IMR-90 (cell line): ENCODE results near the gene INKA1. TPM values are rescaled to one million over a fixed set of nuclear protein-coding genes. Genes with fewer than 3 reads are reported as not detected.

ENCODE experiments used
- ATAC-seq: fragments of 200-7000 bp; cut with Tn5 transposase; 2 replicates; pipeline ENCODE4 v1.9.1; 2020; ENCODE audit warnings: low read depth, mild to moderate bottlenecking, moderate library complexity
- BruUV-seq: library from RNA; stranded (reverse); fragments of 400-500 nt; replicated peaks from 2 replicates; lab custom pipeline; 2021; lab: Mats Ljungman, UMichigan
- CTCF ChIA-PET: fragments of 300-600 bp; formaldehyde crosslinking; extraction: SDS; loops from one replicate; lab custom pipeline; 2021; ENCODE audit warnings: antibody characterized with exemption; lab: Yijun Ruan, JAX
- POLR2A ChIA-PET: fragments of 300-600 bp; sonication (Branson Sonifier 250); formaldehyde crosslinking; loops from one replicate; lab custom pipeline; 2022; ENCODE audit warnings: antibody characterized with exemption; ENCODE audit not compliant: unreplicated experiment; lab: Charles Lee
- DNase-seq: peaks from one replicate; pipeline ENCODE4 v3.0.0; 2013
- H2AFZ ChIP-seq: replicated peaks from 2 replicates; pipeline ENCODE3; 2013; ENCODE audit warnings: low read length, mild to moderate bottlenecking; ENCODE audit not compliant: poor library complexity
- H2AK5ac ChIP-seq: 2 replicates; pipeline ENCODE4 v1.6.1; 2013; ENCODE audit warnings: low read depth, low read length, inconsistent platforms
- H2AK9ac ChIP-seq: replicated peaks from 2 replicates; pipeline ENCODE3; 2013; ENCODE audit warnings: mild to moderate bottlenecking, low read depth, low read length, moderate library complexity; ENCODE audit not compliant: poor library complexity
- H2BK120ac ChIP-seq: 2 replicates; pipeline ENCODE4 v1.6.1; 2013; ENCODE audit warnings: low read depth, low read length, inconsistent platforms
- H2BK15ac ChIP-seq: 3 replicates; pipeline ENCODE4 v1.6.1; 2013; ENCODE audit warnings: low read depth, low read length, inconsistent platforms
- H2BK20ac ChIP-seq: 2 replicates; pipeline ENCODE4 v1.6.1; 2013; ENCODE audit warnings: low read depth, mild to moderate bottlenecking, inconsistent platforms, low read length, moderate library complexity
- H2BK5ac ChIP-seq: 2 replicates; pipeline ENCODE4 v1.6.1; 2013; ENCODE audit warnings: mild to moderate bottlenecking, low read depth, low read length, inconsistent platforms; ENCODE audit not compliant: poor library complexity, severe bottlenecking
- H3K14ac ChIP-seq: replicated peaks from 2 replicates; pipeline ENCODE4 v1.6.1; 2013; ENCODE audit warnings: low read depth, low read length, inconsistent platforms
- H3K18ac ChIP-seq: 2 replicates; pipeline ENCODE4 v1.6.1; 2013; ENCODE audit warnings: low read depth, low read length, control low read depth
- H3K23ac ChIP-seq: 2 replicates; pipeline ENCODE4 v1.6.1; 2013; ENCODE audit warnings: low read depth, low read length, inconsistent platforms
- H3K27ac ChIP-seq: 2 replicates; pipeline ENCODE4 v1.5.1; 2013; ENCODE audit warnings: mild to moderate bottlenecking, control low read depth, low read length; ENCODE audit not compliant: insufficient read depth
- H3K27me3 ChIP-seq: 2 replicates; pipeline ENCODE4 v1.6.1; 2013; ENCODE audit warnings: low read length; ENCODE audit not compliant: control insufficient read depth, insufficient read depth
- H3K36me3 ChIP-seq: 2 replicates; pipeline ENCODE4 v1.6.1; 2013; ENCODE audit warnings: low read length, mixed read lengths; ENCODE audit not compliant: control insufficient read depth, insufficient read depth
- H3K4ac ChIP-seq: 2 replicates; pipeline ENCODE4 v1.6.1; 2013; ENCODE audit warnings: low read depth, low read length, inconsistent platforms
- H3K4me1 ChIP-seq: 2 replicates; pipeline ENCODE4 v1.6.1; 2013; ENCODE audit warnings: low read length, mixed read lengths; ENCODE audit not compliant: control insufficient read depth, insufficient read depth
- H3K4me2 ChIP-seq: 2 replicates; pipeline ENCODE4 v1.6.1; 2013; ENCODE audit warnings: low read depth, mild to moderate bottlenecking, control low read depth, low read length, moderate library complexity
- H3K4me3 ChIP-seq: 2 replicates; pipeline ENCODE4 v1.5.1; 2013; ENCODE audit warnings: low read depth, mild to moderate bottlenecking, control low read depth, low read length, moderate library complexity; ENCODE audit not compliant: insufficient read depth
- H3K56ac ChIP-seq: 2 replicates; pipeline ENCODE4 v1.6.1; 2013; ENCODE audit warnings: low read length, inconsistent platforms; ENCODE audit not compliant: insufficient read depth; ENCODE audit errors: extremely low read depth
- H3K79me1 ChIP-seq, 2 experiments: 2 replicates each; pipeline ENCODE4 v1.6.1; 2013; ENCODE audit warnings: low read length in 2 of 2, inconsistent platforms in 1 of 2, low read depth in 1 of 2
- H3K9ac ChIP-seq: 2 replicates; pipeline ENCODE4 v1.6.1; 2013; ENCODE audit warnings: low read depth, low read length, control low read depth
- H3K9me1 ChIP-seq: 2 replicates; pipeline ENCODE4 v1.6.1; 2013; ENCODE audit warnings: low read length, inconsistent platforms; ENCODE audit not compliant: insufficient read depth
- H3K9me3 ChIP-seq: 2 replicates; pipeline ENCODE4 v1.6.1; 2013; ENCODE audit warnings: low read length; ENCODE audit not compliant: control insufficient read depth, insufficient read depth
- H4K20me1 ChIP-seq: 2 replicates; pipeline ENCODE4 v1.6.1; 2013; ENCODE audit warnings: low read length, inconsistent platforms; ENCODE audit not compliant: insufficient read depth
- H4K5ac ChIP-seq: 2 replicates; pipeline ENCODE4 v1.6.1; 2013; ENCODE audit warnings: mild to moderate bottlenecking, low read depth, low read length, control low read depth
- H4K8ac ChIP-seq, 2 experiments: 2 replicates each; pipeline ENCODE4 v1.6.1; 2013; ENCODE audit warnings: low read depth in 2 of 2, low read length in 2 of 2, control low read depth in 1 of 2, inconsistent platforms in 1 of 2
- H4K91ac ChIP-seq: 2 replicates; pipeline ENCODE4 v1.6.1; 2013; ENCODE audit warnings: low read depth, low read length, inconsistent platforms; ENCODE audit not compliant: insufficient read depth
- ELK1 ChIP-seq: fragments of 150-350 bp; IDR thresholded peaks from 2 replicates; pipeline ENCODE4 v1.6.1; 2016; ENCODE audit warnings: low read depth, mild to moderate bottlenecking, low read length, moderate library complexity, borderline replicate concordance
- WGBS, 2 experiments: methylation state at CpG; one replicate each; pipeline versions ENCODE4 v1.1.5 to v1.1.7; 2013; ENCODE audit warnings: missing lambda C conversion rate in 2 of 2; ENCODE audit not compliant: insufficient read length in 1 of 2; ENCODE audit errors: extremely low coverage in 2 of 2; 5-methylcytosine and 5-hydroxymethylcytosine counted together
- dilution Hi-C: fragments of 300-500 bp; cut with HindIII; formaldehyde crosslinking; loops from one replicate; pipeline ENCODE4 v1.14.3; 2018; ENCODE audit warnings: low sequenced_read_pairs; ENCODE audit not compliant: unreplicated experiment
- in situ Hi-C: fragments of 300-500 bp; cut with MboI; formaldehyde crosslinking; loops from 3 replicates; pipeline ENCODE4 v1.14.3; 2019; ENCODE audit warnings: low sequenced_read_pairs, inconsistent platforms, mixed read lengths
- intact Hi-C: fragments of 100-400 bp; cut with micrococcal nuclease; formaldehyde crosslinking; loops from 2 replicates; pipeline ENCODE4 v1.10.0; 2022
- polyA plus RNA-seq, 3 experiments: library from polyadenylated mRNA; depleted of rRNA; stranded (reverse); fragments of >200 nt; gene quantifications; 2 replicates each; pipeline ENCODE4 v1.2.3, GENCODE V29; 2012; ENCODE audit warnings: low replicate concordance in 1 of 3
- total RNA-seq: library from RNA; depleted of rRNA; stranded (reverse); fragments of >200 nt; gene quantifications from 2 replicates; pipeline ENCODE4 v1.2.3, GENCODE V29; 2012

The INKA1 gene
- total and polyA plus RNA-seq, 2 of the 4 experiments (the other 2 are of a cell fraction) = 2.3 to 4.5 TPM

- Histone ChIP-seq H3K4ac (no peak overlapping the region), H4K8ac (no peak overlapping the region), H2AK5ac (no peak overlapping the region), H4K5ac (no peak overlapping the region), H3K18ac (no peak overlapping the region), H4K91ac (no peak overlapping the region), H3K79me1 (no peaks in the 10 kb centered on the region), H3K36me3 (no peaks in the 10 kb centered on the region), H3K14ac (no peak overlapping the region), H3K56ac (no peak overlapping the region), H2AK9ac (peak overlapping the region; percentile 49), H3K9me1 (peaks cover 4% of the 10 kb centered on the region; the same call in 1 of the 2 replicates), H3K27me3 (peaks cover 10% of the 10 kb centered on the region; the same call in 1 of the 2 replicates), H2BK120ac (no peak overlapping the region), H2BK15ac (no peak overlapping the region), H3K27ac (no peak overlapping the region), H2BK20ac (no peak overlapping the region), H4K20me1 (no peaks in the 10 kb centered on the region), H2BK5ac (no peak overlapping the region), H3K4me2 (no peak overlapping the region), H2AFZ (no peak overlapping the region), H3K4me1 (peaks cover 5% of the 10 kb centered on the region), H3K9me3 (no peaks in the 10 kb centered on the region), H3K23ac (no peak overlapping the region), H3K4me3 (no peak overlapping the region), H3K9ac (no peak overlapping the region)
- TF ChIP-seq ELK1 = no peak
- BruUV-seq = no TSS peak
- CTCF ChIA-PET = no interaction called here
- in situ Hi-C loops (no loop called here), intact Hi-C loops (no loop called here), dilution Hi-C loops (no loop called here)
- POLR2A ChIA-PET = no interaction called here
- ATAC-seq = no peak
- no peak for DNase-seq
- WGBS, 2 experiments = 79% methylated on average over 11 of the region's 24 CpGs; no CpG with 5 or more reads in 1 of the 2 experiments
These were observed 7.8 kb upstream of the INKA1 start for GRCh38 chr3:49794926-49795905.
